Cardiac muscle cell (in vitro differentiated cells and primary cell): Measurements from ENCODE around the gene PRCC. TPM values are rescaled to one million over a fixed set of nuclear protein-coding genes. Genes with fewer than 3 reads are reported as not detected.
A peak's percentile ranks its signal among the peaks of the same experiment; 100 is the strongest.

ENCODE experiments used
- DNase-seq, 2 donors: peaks; one replicate each; pipeline versions ENCODE4 v3.0.0 to v3.0.0-alpha.2; 2010 to 2017; ENCODE audit warnings: low read depth in 1 of 2, low spot score in 1 of 2
- H3K27ac ChIP-seq: fragments of 200-600 bp; sonication (generic); 2 replicates; pipeline ENCODE4 v1.5.1; 2016
- H3K27me3 ChIP-seq: fragments of 200-600 bp; sonication (generic); 2 replicates; pipeline ENCODE4 v1.6.0; 2016; ENCODE audit warnings: control low read depth
- H3K36me3 ChIP-seq: fragments of 200-600 bp; sonication (generic); 2 replicates; pipeline ENCODE4 v1.5.1; 2016; ENCODE audit warnings: control low read depth
- H3K4me1 ChIP-seq: fragments of 200-600 bp; sonication (generic); 2 replicates; pipeline ENCODE4 v1.8.1; 2017; ENCODE audit warnings: low read depth, mild to moderate bottlenecking, mixed run types
- H3K4me3 ChIP-seq: fragments of 200-600 bp; sonication (generic); 2 replicates; pipeline ENCODE4 v1.5.1; 2016; ENCODE audit warnings: mild to moderate bottlenecking
- H3K9me3 ChIP-seq: fragments of 200-600 bp; sonication (generic); 2 replicates; pipeline ENCODE4 v1.5.1; 2017; ENCODE audit warnings: low read depth, mild to moderate bottlenecking, control low read depth
- CTCF ChIP-seq: IDR thresholded peaks from 2 replicates; pipeline ENCODE4 v1.5.1; 2012; ENCODE audit warnings: low read depth, mild to moderate bottlenecking, low read length
- polyA plus RNA-seq: library from polyadenylated mRNA; unstranded; fragments of >200 nt; fragmentation: Nextera tagmentation; extraction: Ambion mirVana; gene quantifications from 2 replicates; pipeline ENCODE4 v1.2.1, GENCODE V29; 2016
- total RNA-seq: library from RNA; depleted of rRNA; stranded (reverse); fragments of >200 nt; gene quantifications from 2 replicates; pipeline ENCODE4 v1.2.3, GENCODE V29; 2016

Gene PRCC
- total and polyA plus RNA-seq, 2 experiments from 2014 or later, result 118 to 126 TPM

GRCh38 chr1:156749419-156750118 is 17.8 kb upstream of the PRCC start:
- Histone ChIP-seq H3K27ac (peak overlapping the region; percentile 100), H3K27me3 (no peaks in the 10 kb centered on the region), H3K9me3 (no peaks in the 10 kb centered on the region), H3K4me3 (peak overlapping the region; percentile 72), H3K36me3 (no peaks in the 10 kb centered on the region), H3K4me1 (peaks cover 40% of the 10 kb centered on the region)
- no peak for TF ChIP-seq CTCF
- DNase-seq, result no peak

DNA sequence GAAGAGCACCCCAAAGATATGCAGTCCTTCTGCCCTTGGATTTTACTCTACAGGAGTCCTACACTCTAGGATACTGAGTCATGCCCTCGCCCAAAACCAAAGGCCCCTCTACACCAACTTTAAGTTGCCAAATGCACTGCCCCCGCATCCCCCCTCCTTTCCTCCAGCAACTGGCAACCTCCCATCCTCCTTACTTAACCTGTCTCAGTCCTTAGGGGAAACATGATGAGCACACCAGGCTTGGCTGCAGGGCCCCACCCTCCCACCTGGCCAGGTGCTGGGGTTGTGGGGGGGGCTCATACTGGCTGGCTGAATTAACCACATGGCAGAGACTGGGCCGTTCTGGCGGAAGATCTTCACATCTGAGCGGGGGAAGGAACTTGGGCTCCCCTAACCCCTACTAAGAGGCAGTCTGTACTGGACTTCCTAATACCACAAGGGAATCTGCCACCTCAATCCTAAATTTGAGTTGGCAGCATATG is 17.1 kb upstream of the PRCC start:
- H3K4me1 ChIP-seq, result peaks cover 40% of the 10 kb centered on the region
- TF ChIP-seq CTCF, result no peak

GRCh38 chr1:156750711-156751450 is 16.5 kb upstream of the PRCC start:
- H3K36me3 ChIP-seq, result no peaks in the 10 kb centered on the region
- peak; percentile 53 to 61 for DNase-seq
- no peaks in the 10 kb centered on the region for H3K9me3 ChIP-seq
- no peaks in the 10 kb centered on the region for H3K27me3 ChIP-seq
- TF ChIP-seq CTCF, result no peak
- peak overlapping the region; percentile 72 for H3K4me3 ChIP-seq
- peaks cover 40% of the 10 kb centered on the region for H3K4me1 ChIP-seq
- H3K27ac ChIP-seq, result peak overlapping the region; percentile 100

More for the DNA sequence above, 17.1 kb upstream of the PRCC start:
- Histone ChIP-seq H3K36me3 (no peaks in the 10 kb centered on the region), H3K9me3 (no peaks in the 10 kb centered on the region), H3K27me3 (no peaks in the 10 kb centered on the region), H3K4me3 (peak overlapping the region; percentile 72), H3K27ac (peak overlapping the region; percentile 100)
- no peak for DNase-seq

DNA sequence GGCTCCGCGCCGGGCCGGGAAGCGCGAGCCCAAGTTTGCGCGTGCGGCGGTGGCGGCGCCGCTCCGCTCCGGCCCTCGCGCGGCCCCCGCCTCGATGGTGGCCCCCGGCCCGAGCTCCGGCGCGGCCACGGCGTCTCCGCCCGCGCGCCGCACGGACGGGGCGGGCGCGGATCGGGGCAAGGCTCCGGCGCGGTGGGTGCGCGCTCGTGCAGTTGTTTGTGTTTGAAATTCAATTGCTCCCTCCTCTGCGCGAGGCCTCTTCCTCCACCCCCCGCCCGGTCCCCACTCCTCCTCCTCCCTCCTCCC is 15.9 kb upstream of the PRCC start, which contains the start of gene HDGF:
Gene HDGF (minus strand): TSS at position 225 of the 306 bp plus-strand sequence. CDS start 246 bp downstream, outside the sequence.
- DNase-seq, result no peak
- H3K4me1 ChIP-seq, result peaks cover 35% of the 10 kb centered on the region
- no peaks in the 10 kb centered on the region for H3K27me3 ChIP-seq
- peak within 1 kb of the TSS; percentile 100 for H3K27ac ChIP-seq
- no peaks in the 10 kb centered on the region for H3K36me3 ChIP-seq
- no peaks in the 10 kb centered on the region for H3K9me3 ChIP-seq
- H3K4me3 ChIP-seq, result peak within 1 kb of the TSS; percentile 72
- TF ChIP-seq CTCF, result no peak

GRCh38 chr1:156751757-156752481 is 15.4 kb upstream of the PRCC start:
- Histone ChIP-seq H3K27ac (peak overlapping the region; percentile 100), H3K9me3 (no peaks in the 10 kb centered on the region), H3K4me3 (peak overlapping the region; percentile 72), H3K4me1 (peaks cover 34% of the 10 kb centered on the region), H3K27me3 (no peaks in the 10 kb centered on the region), H3K36me3 (no peaks in the 10 kb centered on the region)
- TF ChIP-seq CTCF, result peak; percentile 9
- DNase-seq, result peak; percentile 97 to 98
